ENCODE results near the gene CDHR2.
"Not testable (repeated sequence)": the region's sequence is repeated elsewhere in the genome, so short reads cannot be mapped to it uniquely, and the experiment has no call there.

Gene CDHR2

GRCh38 chr5:176599749-176600430 is 50.7 kb downstream of the CDHR2 start:
- not testable (repeated sequence) for DNase-seq

GRCh38 chr5:176601901-176602482 is 52.9 kb downstream of the CDHR2 start:
- no peak for DNase-seq

- DNase-seq: no peak
Observed at GRCh38 chr5:176603091-176603490, 53.9 kb downstream of the CDHR2 start.

GRCh38 chr5:176606032-176606431 is 56.9 kb downstream of the CDHR2 start:
- DNase-seq: no peak

GRCh38 chr5:176606875-176607274 is 57.7 kb downstream of the CDHR2 start:
- no peak for DNase-seq

- no peak for DNase-seq
Observed at GRCh38 chr5:176608142-176608705, 59.1 kb downstream of the CDHR2 start.

- DNase-seq: peak; percentile 11
Observed at GRCh38 chr5:176608937-176609723, 60.0 kb downstream of the CDHR2 start.

- DNase-seq: peak; percentile 73
Observed at GRCh38 chr5:176609724-176610434, 60.7 kb downstream of the CDHR2 start, which contains the start of gene GPRIN1. TSS of gene GPRIN1 (minus strand) at chr5:176610156. CDS start at chr5:176599834, 10,322 bp downstream.

- DNase-seq: no peak
Observed at GRCh38 chr5:176610435-176610773, 61.3 kb downstream of the CDHR2 start.

- peak; percentile 56 for DNase-seq
Observed at GRCh38 chr5:176611435-176611834, 62.3 kb downstream of the CDHR2 start.

GRCh38 chr5:176612008-176612407 is 62.9 kb downstream of the CDHR2 start:
- no peak for DNase-seq

- no peak for DNase-seq
Observed at GRCh38 chr5:176612855-176613254, 63.7 kb downstream of the CDHR2 start.

GRCh38 chr5:176614805-176615478 is 65.8 kb downstream of the CDHR2 start:
- no peak for DNase-seq

GRCh38 chr5:176616511-176616910 is 67.4 kb downstream of the CDHR2 start:
- no peak for DNase-seq

- no peak for DNase-seq
Observed at GRCh38 chr5:176618783-176619182, 69.6 kb downstream of the CDHR2 start.

- peak; percentile 80 for DNase-seq
Observed at GRCh38 chr5:176619203-176619568, 70.0 kb downstream of the CDHR2 start.

- no peak for DNase-seq
Observed at GRCh38 chr5:176619569-176620332, 70.6 kb downstream of the CDHR2 start.

GRCh38 chr5:176620333-176620981 is 71.3 kb downstream of the CDHR2 start:
- no peak for DNase-seq

GRCh38 chr5:176621661-176622079 is 72.5 kb downstream of the CDHR2 start:
- no peak for DNase-seq

- no peak for DNase-seq
Observed at GRCh38 chr5:176624142-176624541, 75.0 kb downstream of the CDHR2 start.

GRCh38 chr5:176624938-176625337 is 75.8 kb downstream of the CDHR2 start:
- DNase-seq: no peak
